Measurements from ENCODE around the gene MCC.

DNA sequence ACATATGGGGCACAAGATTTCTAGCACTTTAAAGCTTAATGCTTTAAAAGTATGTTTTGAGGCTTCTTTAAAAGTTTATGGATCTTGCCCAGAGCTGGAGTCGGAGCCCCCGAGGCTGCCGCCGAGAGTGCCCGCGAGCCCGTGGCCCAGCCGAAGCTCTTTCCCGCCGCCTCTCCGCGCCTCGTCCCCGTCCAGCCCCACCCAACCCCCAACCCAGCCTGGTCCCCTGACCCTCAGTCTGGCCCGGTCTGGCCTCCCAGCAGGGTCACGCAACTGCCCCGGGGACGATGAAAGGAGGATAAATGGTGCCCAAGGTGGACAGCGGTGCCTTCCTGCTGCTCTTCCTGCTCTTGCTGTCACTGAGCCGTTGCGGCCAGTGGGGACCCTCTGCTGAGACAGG, 55.2 kb downstream of the MCC start:
- TF ChIP-seq, protein P1, sequence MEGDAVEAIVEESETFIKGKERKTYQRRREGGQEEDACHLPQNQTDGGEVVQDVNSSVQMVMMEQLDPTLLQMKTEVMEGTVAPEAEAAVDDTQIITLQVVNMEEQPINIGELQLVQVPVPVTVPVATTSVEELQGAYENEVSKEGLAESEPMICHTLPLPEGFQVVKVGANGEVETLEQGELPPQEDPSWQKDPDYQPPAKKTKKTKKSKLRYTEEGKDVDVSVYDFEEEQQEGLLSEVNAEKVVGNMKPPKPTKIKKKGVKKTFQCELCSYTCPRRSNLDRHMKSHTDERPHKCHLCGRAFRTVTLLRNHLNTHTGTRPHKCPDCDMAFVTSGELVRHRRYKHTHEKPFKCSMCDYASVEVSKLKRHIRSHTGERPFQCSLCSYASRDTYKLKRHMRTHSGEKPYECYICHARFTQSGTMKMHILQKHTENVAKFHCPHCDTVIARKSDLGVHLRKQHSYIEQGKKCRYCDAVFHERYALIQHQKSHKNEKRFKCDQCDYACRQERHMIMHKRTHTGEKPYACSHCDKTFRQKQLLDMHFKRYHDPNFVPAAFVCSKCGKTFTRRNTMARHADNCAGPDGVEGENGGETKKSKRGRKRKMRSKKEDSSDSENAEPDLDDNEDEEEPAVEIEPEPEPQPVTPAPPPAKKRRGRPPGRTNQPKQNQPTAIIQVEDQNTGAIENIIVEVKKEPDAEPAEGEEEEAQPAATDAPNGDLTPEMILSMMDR (IDR thresholded peaks at IDR 0.05), result no peak
- TF ChIP-seq, protein P2, sequence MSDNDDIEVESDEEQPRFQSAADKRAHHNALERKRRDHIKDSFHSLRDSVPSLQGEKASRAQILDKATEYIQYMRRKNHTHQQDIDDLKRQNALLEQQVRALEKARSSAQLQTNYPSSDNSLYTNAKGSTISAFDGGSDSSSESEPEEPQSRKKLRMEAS (CRISPR knock-in tag; IDR thresholded peaks at IDR 0.05), result no peak
- no peak for TF ChIP-seq IRF2 (CRISPR knock-in tag; IDR thresholded peaks at IDR 0.05; ENCODE audit: borderline replicate concordance, low read depth)
- no peak for TF ChIP-seq NR1H2 (CRISPR knock-in tag; IDR thresholded peaks at IDR 0.05)
- no peak for TF ChIP-seq JUN (CRISPR knock-in tag; IDR thresholded peaks at IDR 0.05)
- TF ChIP-seq SP1 (CRISPR knock-in tag; conservative IDR thresholded peaks at IDR 0.05), result no peak
- TF ChIP-seq NFYB (CRISPR knock-in tag; conservative IDR thresholded peaks at IDR 0.05; ENCODE audit: low read depth), result no peak
- TF ChIP-seq, protein P3, sequence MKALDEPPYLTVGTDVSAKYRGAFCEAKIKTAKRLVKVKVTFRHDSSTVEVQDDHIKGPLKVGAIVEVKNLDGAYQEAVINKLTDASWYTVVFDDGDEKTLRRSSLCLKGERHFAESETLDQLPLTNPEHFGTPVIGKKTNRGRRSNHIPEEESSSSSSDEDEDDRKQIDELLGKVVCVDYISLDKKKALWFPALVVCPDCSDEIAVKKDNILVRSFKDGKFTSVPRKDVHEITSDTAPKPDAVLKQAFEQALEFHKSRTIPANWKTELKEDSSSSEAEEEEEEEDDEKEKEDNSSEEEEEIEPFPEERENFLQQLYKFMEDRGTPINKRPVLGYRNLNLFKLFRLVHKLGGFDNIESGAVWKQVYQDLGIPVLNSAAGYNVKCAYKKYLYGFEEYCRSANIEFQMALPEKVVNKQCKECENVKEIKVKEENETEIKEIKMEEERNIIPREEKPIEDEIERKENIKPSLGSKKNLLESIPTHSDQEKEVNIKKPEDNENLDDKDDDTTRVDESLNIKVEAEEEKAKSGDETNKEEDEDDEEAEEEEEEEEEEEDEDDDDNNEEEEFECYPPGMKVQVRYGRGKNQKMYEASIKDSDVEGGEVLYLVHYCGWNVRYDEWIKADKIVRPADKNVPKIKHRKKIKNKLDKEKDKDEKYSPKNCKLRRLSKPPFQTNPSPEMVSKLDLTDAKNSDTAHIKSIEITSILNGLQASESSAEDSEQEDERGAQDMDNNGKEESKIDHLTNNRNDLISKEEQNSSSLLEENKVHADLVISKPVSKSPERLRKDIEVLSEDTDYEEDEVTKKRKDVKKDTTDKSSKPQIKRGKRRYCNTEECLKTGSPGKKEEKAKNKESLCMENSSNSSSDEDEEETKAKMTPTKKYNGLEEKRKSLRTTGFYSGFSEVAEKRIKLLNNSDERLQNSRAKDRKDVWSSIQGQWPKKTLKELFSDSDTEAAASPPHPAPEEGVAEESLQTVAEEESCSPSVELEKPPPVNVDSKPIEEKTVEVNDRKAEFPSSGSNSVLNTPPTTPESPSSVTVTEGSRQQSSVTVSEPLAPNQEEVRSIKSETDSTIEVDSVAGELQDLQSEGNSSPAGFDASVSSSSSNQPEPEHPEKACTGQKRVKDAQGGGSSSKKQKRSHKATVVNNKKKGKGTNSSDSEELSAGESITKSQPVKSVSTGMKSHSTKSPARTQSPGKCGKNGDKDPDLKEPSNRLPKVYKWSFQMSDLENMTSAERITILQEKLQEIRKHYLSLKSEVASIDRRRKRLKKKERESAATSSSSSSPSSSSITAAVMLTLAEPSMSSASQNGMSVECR (CRISPR knock-in tag; IDR thresholded peaks at IDR 0.05; ENCODE audit: borderline replicate concordance), result no peak
- TF ChIP-seq, protein P4, sequence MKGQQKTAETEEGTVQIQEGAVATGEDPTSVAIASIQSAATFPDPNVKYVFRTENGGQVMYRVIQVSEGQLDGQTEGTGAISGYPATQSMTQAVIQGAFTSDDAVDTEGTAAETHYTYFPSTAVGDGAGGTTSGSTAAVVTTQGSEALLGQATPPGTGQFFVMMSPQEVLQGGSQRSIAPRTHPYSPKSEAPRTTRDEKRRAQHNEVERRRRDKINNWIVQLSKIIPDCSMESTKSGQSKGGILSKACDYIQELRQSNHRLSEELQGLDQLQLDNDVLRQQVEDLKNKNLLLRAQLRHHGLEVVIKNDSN (CRISPR knock-in tag; IDR thresholded peaks at IDR 0.05), result no peak
- no peak for TF ChIP-seq PRRX2 (CRISPR knock-in tag; IDR thresholded peaks at IDR 0.05)
- no peak for TF ChIP-seq ZNF396 (CRISPR knock-in tag; IDR thresholded peaks at IDR 0.05; ENCODE audit: borderline replicate concordance)
- TF ChIP-seq FOXJ3 (CRISPR knock-in tag; IDR thresholded peaks at IDR 0.05; ENCODE audit: borderline replicate concordance), result no peak
